Central memory CD4-positive, alpha-beta T cell (primary cell): Measurements from ENCODE around the gene PLCB4.

ENCODE experiments used
- DNase-seq: peaks from one replicate; pipeline ENCODE4 v3.0.0; 2022

The PLCB4 gene

GRCh38 chr20:9286501-9287461 lies 217.9 kb downstream of the PLCB4 start:
- no peak for DNase-seq

GRCh38 chr20:9287826-9288225 lies 218.9 kb downstream of the PLCB4 start:
- no peak for DNase-seq

- no peak for DNase-seq
Observed at GRCh38 chr20:9290331-9290730, 221.4 kb downstream of the PLCB4 start.

- DNase-seq, result no peak
Observed at GRCh38 chr20:9293145-9293544, 224.3 kb downstream of the PLCB4 start.

- DNase-seq, result no peak
Observed at GRCh38 chr20:9294041-9294440, 225.2 kb downstream of the PLCB4 start.

GRCh38 chr20:9298906-9299305 lies 230.0 kb downstream of the PLCB4 start:
- no peak for DNase-seq

GRCh38 chr20:9300080-9300479 lies 231.2 kb downstream of the PLCB4 start:
- no peak for DNase-seq

GRCh38 chr20:9300534-9300933 lies 231.6 kb downstream of the PLCB4 start:
- no peak for DNase-seq

- DNase-seq, result no peak
Observed at GRCh38 chr20:9301129-9302090, 232.5 kb downstream of the PLCB4 start.

GRCh38 chr20:9302091-9302462 lies 233.2 kb downstream of the PLCB4 start:
- no peak for DNase-seq

- no peak for DNase-seq
Observed at GRCh38 chr20:9306521-9306920, 237.6 kb downstream of the PLCB4 start.

- no peak for DNase-seq
Observed at GRCh38 chr20:9308056-9308455, 239.2 kb downstream of the PLCB4 start.

GRCh38 chr20:9311132-9311531 lies 242.2 kb downstream of the PLCB4 start:
- no peak for DNase-seq

GRCh38 chr20:9319687-9320384 lies 250.9 kb downstream of the PLCB4 start:
- DNase-seq, result no peak

GRCh38 chr20:9321007-9321406 lies 252.1 kb downstream of the PLCB4 start:
- DNase-seq, result no peak

GRCh38 chr20:9322661-9323060 lies 253.8 kb downstream of the PLCB4 start:
- no peak for DNase-seq

GRCh38 chr20:9323622-9324021 lies 254.7 kb downstream of the PLCB4 start:
- no peak for DNase-seq

- no peak for DNase-seq
Observed at GRCh38 chr20:9329355-9330101, 260.6 kb downstream of the PLCB4 start.

GRCh38 chr20:9330151-9330550 lies 261.3 kb downstream of the PLCB4 start:
- no peak for DNase-seq

GRCh38 chr20:9331707-9332435 lies 263.0 kb downstream of the PLCB4 start:
- DNase-seq, result no peak

- DNase-seq, result no peak
Observed at GRCh38 chr20:9332791-9333479, 264.0 kb downstream of the PLCB4 start.
